Hepatocyte (in vitro differentiated cells): ENCODE results near the gene TOX2. TPM values are rescaled to one million over a fixed set of nuclear protein-coding genes. Genes with fewer than 3 reads are reported as not detected.

Experiments used
- DNase-seq: peaks from one replicate; pipeline ENCODE4 v3.0.0-alpha.2; 2016; ENCODE audit warnings: low spot score
- H2AFZ ChIP-seq: fragments of 200-600 bp; sonication (generic); 2 replicates; pipeline ENCODE4 v1.6.0; 2016; ENCODE audit warnings: antibody characterized with exemption, mild to moderate bottlenecking
- H3K27ac ChIP-seq: fragments of 200-600 bp; sonication (generic); 2 replicates; pipeline ENCODE4 v1.5.1; 2016; ENCODE audit warnings: mild to moderate bottlenecking
- H3K27me3 ChIP-seq: fragments of 200-600 bp; sonication (generic); 2 replicates; pipeline ENCODE4 v1.6.1; 2016
- H3K36me3 ChIP-seq: fragments of 200-600 bp; sonication (generic); replicated peaks from 2 replicates; pipeline ENCODE4 v1.5.1; 2016; ENCODE audit warnings: low read depth; ENCODE audit not compliant: insufficient read depth
- H3K4me1 ChIP-seq: fragments of 200-600 bp; sonication (generic); 2 replicates; pipeline ENCODE4 v1.5.1; 2016; ENCODE audit warnings: mild to moderate bottlenecking, moderate library complexity; ENCODE audit not compliant: insufficient read depth
- H3K4me2 ChIP-seq: fragments of 200-600 bp; sonication (generic); 2 replicates; pipeline ENCODE4 v1.6.0; 2016
- H3K4me3 ChIP-seq: fragments of 200-600 bp; sonication (generic); 2 replicates; pipeline ENCODE4 v1.5.1; 2016; ENCODE audit warnings: mild to moderate bottlenecking
- H3K79me2 ChIP-seq: fragments of 200-600 bp; sonication (generic); 2 replicates; pipeline ENCODE4 v1.6.0; 2017; ENCODE audit warnings: mild to moderate bottlenecking
- H3K9me2 ChIP-seq: fragments of 200-600 bp; sonication (generic); replicated peaks from 2 replicates; pipeline ENCODE4 v1.6.0; 2017; ENCODE audit warnings: mild to moderate bottlenecking; ENCODE audit not compliant: insufficient read depth
- H3K9me3 ChIP-seq: fragments of 200-600 bp; sonication (generic); 2 replicates; pipeline ENCODE4 v1.5.1; 2016; ENCODE audit warnings: low read depth, mild to moderate bottlenecking
- H4K20me1 ChIP-seq: fragments of 200-600 bp; sonication (generic); 2 replicates; pipeline ENCODE4 v1.6.0; 2016; ENCODE audit warnings: mild to moderate bottlenecking; ENCODE audit not compliant: insufficient read depth, poor library complexity, severe bottlenecking
- EZH2 ChIP-seq: fragments of 200-600 bp; sonication (generic); IDR thresholded peaks from 2 replicates; pipeline ENCODE4 v1.6.1; 2016; ENCODE audit warnings: antibody characterized with exemption, mild to moderate bottlenecking, borderline replicate concordance
- EZH2phosphoT487 ChIP-seq: fragments of 200-600 bp; sonication (generic); IDR thresholded peaks from one replicate; pipeline ENCODE4 v1.6.1; 2018; ENCODE audit warnings: antibody characterized with exemption, mild to moderate bottlenecking, low read depth, moderate library complexity; ENCODE audit not compliant: unreplicated experiment, severe bottlenecking
- WGBS: methylation state at CpG from one replicate; pipeline ENCODE4 v1.1.6; 2016; ENCODE audit warnings: low lambda C conversion rate; ENCODE audit errors: missing lambda C conversion rate; 5-methylcytosine and 5-hydroxymethylcytosine counted together
- polyA plus RNA-seq: library from polyadenylated mRNA; unstranded; fragments of >200 nt; fragmentation: Nextera tagmentation; extraction: Ambion mirVana; gene quantifications from 2 replicates; pipeline ENCODE4 v1.2.1, GENCODE V29; 2016
- total RNA-seq: library from RNA; depleted of rRNA; stranded (reverse); fragments of >200 nt; gene quantifications from 2 replicates; pipeline ENCODE4 v1.2.3, GENCODE V29; 2014
- TF ChIP-seq, protein P1 (sequence below): fragments of 200-600 bp; sonication (generic); IDR thresholded peaks from 2 replicates; pipeline ENCODE4 v1.5.1; 2016; ENCODE audit warnings: antibody characterized with exemption, mild to moderate bottlenecking; ENCODE audit not compliant: poor library complexity

TOX2 gene
- total and polyA plus RNA-seq, 2 experiments from 2014 or later, result 0.87 to 12.1 TPM

DNA sequence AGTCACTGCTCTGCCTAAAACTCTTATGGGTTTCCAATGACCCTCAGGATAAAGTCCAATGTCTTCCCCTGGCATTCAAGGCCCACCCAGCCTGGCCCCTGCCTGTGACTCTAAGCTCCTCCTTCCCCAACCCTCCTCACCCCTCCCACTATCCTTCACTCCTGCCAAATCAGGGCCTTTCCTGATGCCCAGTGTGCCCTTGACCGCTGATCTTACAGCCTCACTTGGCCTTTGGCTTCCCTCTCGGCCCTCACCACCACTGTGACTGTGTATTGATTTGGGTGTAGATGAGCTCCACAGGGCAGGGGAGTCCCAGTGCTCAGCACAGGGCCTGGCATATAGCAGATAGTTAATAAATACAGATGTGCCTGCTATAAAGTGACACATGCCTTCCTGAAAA is 115.7 kb downstream of the TOX2 start:
- Histone ChIP-seq H3K9me2 (no peaks in the 10 kb centered on the region), H3K9me3 (no peaks in the 10 kb centered on the region), H3K36me3 (no peaks in the 10 kb centered on the region), H4K20me1 (no peaks in the 10 kb centered on the region), H3K4me1 (no peaks in the 10 kb centered on the region), H3K4me2 (no peak overlapping the region), H3K27ac (no peak overlapping the region), H2AFZ (no peak overlapping the region), H3K79me2 (no peaks in the 10 kb centered on the region), H3K27me3 (peaks cover 4% of the 10 kb centered on the region), H3K4me3 (no peak overlapping the region)
- WGBS, result 85% methylated on average over 2 of the region's 2 CpGs
- DNase-seq, result no peak
- no peak for TF ChIP-seq EZH2
- no peak for TF ChIP-seq EZH2phosphoT487
- TF ChIP-seq, protein P1, sequence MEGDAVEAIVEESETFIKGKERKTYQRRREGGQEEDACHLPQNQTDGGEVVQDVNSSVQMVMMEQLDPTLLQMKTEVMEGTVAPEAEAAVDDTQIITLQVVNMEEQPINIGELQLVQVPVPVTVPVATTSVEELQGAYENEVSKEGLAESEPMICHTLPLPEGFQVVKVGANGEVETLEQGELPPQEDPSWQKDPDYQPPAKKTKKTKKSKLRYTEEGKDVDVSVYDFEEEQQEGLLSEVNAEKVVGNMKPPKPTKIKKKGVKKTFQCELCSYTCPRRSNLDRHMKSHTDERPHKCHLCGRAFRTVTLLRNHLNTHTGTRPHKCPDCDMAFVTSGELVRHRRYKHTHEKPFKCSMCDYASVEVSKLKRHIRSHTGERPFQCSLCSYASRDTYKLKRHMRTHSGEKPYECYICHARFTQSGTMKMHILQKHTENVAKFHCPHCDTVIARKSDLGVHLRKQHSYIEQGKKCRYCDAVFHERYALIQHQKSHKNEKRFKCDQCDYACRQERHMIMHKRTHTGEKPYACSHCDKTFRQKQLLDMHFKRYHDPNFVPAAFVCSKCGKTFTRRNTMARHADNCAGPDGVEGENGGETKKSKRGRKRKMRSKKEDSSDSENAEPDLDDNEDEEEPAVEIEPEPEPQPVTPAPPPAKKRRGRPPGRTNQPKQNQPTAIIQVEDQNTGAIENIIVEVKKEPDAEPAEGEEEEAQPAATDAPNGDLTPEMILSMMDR, result no peak

DNA sequence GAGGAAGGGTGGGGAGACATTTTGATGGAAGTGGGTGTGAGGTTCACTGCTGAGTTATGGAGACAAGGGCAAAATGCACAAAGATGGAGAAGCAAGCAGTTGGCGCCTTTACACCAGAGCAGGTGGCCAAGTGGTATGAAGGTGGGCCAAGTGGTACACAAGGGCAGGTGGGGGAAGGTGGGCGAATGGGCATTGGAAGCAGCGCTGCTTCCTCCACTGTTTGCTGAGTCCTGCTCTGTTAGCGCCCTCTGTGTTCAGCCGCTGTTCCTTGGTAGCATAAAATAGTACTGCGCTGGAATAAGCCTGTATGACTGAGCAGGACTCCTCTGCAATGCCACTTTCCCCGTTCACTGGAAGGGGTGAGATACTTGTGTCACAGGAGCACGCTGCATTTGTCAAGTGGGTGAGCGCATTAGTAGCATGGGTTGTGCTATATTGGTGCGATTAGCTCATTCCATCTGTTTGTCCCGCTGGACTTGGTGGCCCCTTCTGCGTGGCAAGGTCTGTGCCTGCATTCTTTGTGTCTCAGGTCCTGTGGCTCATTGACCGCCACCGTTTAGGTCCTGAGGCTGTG is 116.4 kb downstream of the TOX2 start:
- Histone ChIP-seq H3K4me3 (no peak overlapping the region), H3K9me3 (no peaks in the 10 kb centered on the region), H3K79me2 (no peaks in the 10 kb centered on the region), H3K4me1 (no peaks in the 10 kb centered on the region), H3K27me3 (peaks cover 4% of the 10 kb centered on the region), H2AFZ (no peak overlapping the region), H4K20me1 (no peaks in the 10 kb centered on the region), H3K27ac (no peak overlapping the region), H3K4me2 (no peak overlapping the region), H3K36me3 (no peaks in the 10 kb centered on the region), H3K9me2 (no peaks in the 10 kb centered on the region)
- no peak for TF ChIP-seq EZH2
- TF ChIP-seq, protein P1, result no peak
- TF ChIP-seq EZH2phosphoT487, result no peak
- DNase-seq, result no peak
- 93% methylated on average over 14 of the region's 14 CpGs for WGBS

DNA sequence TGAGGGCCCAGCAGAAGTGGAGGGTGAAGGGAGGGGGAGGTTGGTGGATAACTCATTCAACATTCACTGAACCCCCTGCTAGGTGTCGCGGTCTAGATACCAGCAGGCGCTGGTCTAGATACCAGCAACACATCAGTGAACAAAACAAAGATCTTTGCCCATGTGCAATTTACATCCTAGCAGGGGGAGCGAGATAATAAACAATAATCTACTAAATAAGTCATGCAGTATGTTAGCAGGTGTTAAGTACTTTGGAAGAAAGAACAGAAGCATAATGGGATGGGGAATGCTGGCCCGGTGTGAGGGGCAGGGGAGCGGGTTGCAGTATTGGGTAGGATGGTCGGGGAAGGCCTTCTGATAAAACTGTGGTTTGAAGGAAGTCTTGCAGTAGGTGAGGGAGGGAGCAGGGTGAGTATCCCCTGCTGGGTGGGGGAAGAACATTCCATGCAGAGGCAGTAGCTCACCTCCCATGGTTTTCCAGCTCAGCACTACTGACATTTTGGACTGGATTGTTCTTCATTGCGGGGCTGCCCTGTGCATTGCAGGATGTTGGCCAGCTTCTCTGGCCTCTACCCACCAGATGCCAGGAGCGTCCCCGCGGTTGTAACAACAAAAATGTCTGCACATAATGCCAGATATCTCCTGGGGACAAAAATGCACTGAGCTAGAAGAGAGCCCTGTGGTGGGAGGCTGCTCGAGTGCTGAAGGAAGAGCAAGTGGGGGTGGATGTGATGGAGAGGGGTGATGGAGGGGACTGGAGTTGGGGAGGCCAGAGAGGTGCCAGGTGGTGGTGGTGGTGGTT is 117.3 kb downstream of the TOX2 start:
- no peak for DNase-seq
- TF ChIP-seq, protein P1, result no peak
- no peak for TF ChIP-seq EZH2phosphoT487
- TF ChIP-seq EZH2, result no peak
- H3K9me2 ChIP-seq, result no peaks in the 10 kb centered on the region
- no peak overlapping the region for H3K4me2 ChIP-seq
- no peaks in the 10 kb centered on the region for H3K9me3 ChIP-seq
- H3K36me3 ChIP-seq, result no peaks in the 10 kb centered on the region
- no peaks in the 10 kb centered on the region for H3K4me1 ChIP-seq
- H4K20me1 ChIP-seq, result no peaks in the 10 kb centered on the region
- H3K79me2 ChIP-seq, result no peaks in the 10 kb centered on the region
- no peak overlapping the region for H2AFZ ChIP-seq
- peaks cover 4% of the 10 kb centered on the region for H3K27me3 ChIP-seq
- WGBS, result 71% methylated on average over 12 of the region's 12 CpGs
- H3K27ac ChIP-seq, result no peak overlapping the region
- no peak overlapping the region for H3K4me3 ChIP-seq
